ENCODE measurements around the gene ALK. TPM values are rescaled to one million over a fixed set of nuclear protein-coding genes. Genes with fewer than 3 reads are reported as not detected.

Gene ALK
- total RNA-seq, 1 donor from 2014 or later: not detected

GRCh38 chr2:29377788-29378187 is 543.6 kb downstream of the ALK start:
- peaks cover 12% of the 10 kb centered on the region for H3K27me3 Mint-ChIP-seq
- H3K4me1 Mint-ChIP-seq (ENCODE audit: low read depth): no peaks in the 10 kb centered on the region
- no peak for TF ChIP-seq CTCF (IDR thresholded peaks at IDR 0.05; ENCODE audit: unreplicated experiment)
- H3K36me3 Mint-ChIP-seq (ENCODE audit: insufficient read depth): no peaks in the 10 kb centered on the region
- H3K4me3 Mint-ChIP-seq (ENCODE audit: low read depth): no peak overlapping the region
- no peak overlapping the region for H3K27ac Mint-ChIP-seq
- H3K9me3 Mint-ChIP-seq (ENCODE audit: low read depth): peaks cover 7% of the 10 kb centered on the region
- no peak for DNase-seq (ENCODE audit: low spot score, unreplicated experiment)

GRCh38 chr2:29376541-29376940 is 544.8 kb downstream of the ALK start:
- no peak for TF ChIP-seq CTCF (IDR thresholded peaks at IDR 0.05; ENCODE audit: unreplicated experiment)
- Mint-ChIP-seq H3K36me3 (ENCODE audit: insufficient read depth) (no peaks in the 10 kb centered on the region), H3K27me3 (peaks cover 5% of the 10 kb centered on the region), H3K9me3 (ENCODE audit: low read depth) (peaks cover 7% of the 10 kb centered on the region), H3K27ac (no peak overlapping the region), H3K4me3 (ENCODE audit: low read depth) (no peak overlapping the region), H3K4me1 (ENCODE audit: low read depth) (peaks cover 2% of the 10 kb centered on the region)
- no peak for DNase-seq (ENCODE audit: low spot score, unreplicated experiment)

GRCh38 chr2:29375843-29376242 is 545.5 kb downstream of the ALK start:
- Mint-ChIP-seq H3K4me3 (ENCODE audit: low read depth) (no peak overlapping the region), H3K27me3 (peaks cover 5% of the 10 kb centered on the region), H3K4me1 (ENCODE audit: low read depth) (peaks cover 5% of the 10 kb centered on the region), H3K9me3 (ENCODE audit: low read depth) (peaks cover 7% of the 10 kb centered on the region), H3K27ac (no peak overlapping the region), H3K36me3 (ENCODE audit: insufficient read depth) (no peaks in the 10 kb centered on the region)
- no peak for DNase-seq (ENCODE audit: low spot score, unreplicated experiment)
- no peak for TF ChIP-seq CTCF (IDR thresholded peaks at IDR 0.05; ENCODE audit: unreplicated experiment)

- Mint-ChIP-seq H3K27ac (no peak overlapping the region), H3K9me3 (ENCODE audit: low read depth) (peaks cover 7% of the 10 kb centered on the region), H3K4me3 (ENCODE audit: low read depth) (no peak overlapping the region), H3K27me3 (peaks cover 2% of the 10 kb centered on the region), H3K36me3 (ENCODE audit: insufficient read depth) (no peaks in the 10 kb centered on the region), H3K4me1 (ENCODE audit: low read depth) (peaks cover 8% of the 10 kb centered on the region)
- TF ChIP-seq CTCF (IDR thresholded peaks at IDR 0.05; ENCODE audit: unreplicated experiment): no peak
- DNase-seq (ENCODE audit: low spot score, unreplicated experiment): no peak
Measured at GRCh38 chr2:29374823-29375222, 546.6 kb downstream of the ALK start.

- peaks cover 8% of the 10 kb centered on the region for H3K4me1 Mint-ChIP-seq (ENCODE audit: low read depth)
- DNase-seq (ENCODE audit: low spot score, unreplicated experiment): no peak
- H3K4me3 Mint-ChIP-seq (ENCODE audit: low read depth): no peak overlapping the region
- TF ChIP-seq CTCF (IDR thresholded peaks at IDR 0.05; ENCODE audit: unreplicated experiment): no peak
- H3K27ac Mint-ChIP-seq: no peak overlapping the region
- H3K9me3 Mint-ChIP-seq (ENCODE audit: low read depth): peaks cover 7% of the 10 kb centered on the region
- H3K36me3 Mint-ChIP-seq (ENCODE audit: insufficient read depth): no peaks in the 10 kb centered on the region
- H3K27me3 Mint-ChIP-seq: no peaks in the 10 kb centered on the region
Measured at GRCh38 chr2:29373870-29374269, 547.5 kb downstream of the ALK start.
